Stimulated activated CD4-positive, alpha-beta T cell treated with anti-CD3 and anti-CD28 coated beads, Interleukin-12 subunit alpha, Interleukin-12 subunit beta, amount 100 ng/mL, for 48 hours (primary cell): ENCODE data around the gene STRIP1.

Experiments
- DNase-seq, 3 donors: peaks; one replicate each; pipeline ENCODE4 v3.0.0-alpha.2; 2020; ENCODE audit warnings: low read depth in 2 of 3, low spot score in 1 of 3

The STRIP1 gene

DNA sequence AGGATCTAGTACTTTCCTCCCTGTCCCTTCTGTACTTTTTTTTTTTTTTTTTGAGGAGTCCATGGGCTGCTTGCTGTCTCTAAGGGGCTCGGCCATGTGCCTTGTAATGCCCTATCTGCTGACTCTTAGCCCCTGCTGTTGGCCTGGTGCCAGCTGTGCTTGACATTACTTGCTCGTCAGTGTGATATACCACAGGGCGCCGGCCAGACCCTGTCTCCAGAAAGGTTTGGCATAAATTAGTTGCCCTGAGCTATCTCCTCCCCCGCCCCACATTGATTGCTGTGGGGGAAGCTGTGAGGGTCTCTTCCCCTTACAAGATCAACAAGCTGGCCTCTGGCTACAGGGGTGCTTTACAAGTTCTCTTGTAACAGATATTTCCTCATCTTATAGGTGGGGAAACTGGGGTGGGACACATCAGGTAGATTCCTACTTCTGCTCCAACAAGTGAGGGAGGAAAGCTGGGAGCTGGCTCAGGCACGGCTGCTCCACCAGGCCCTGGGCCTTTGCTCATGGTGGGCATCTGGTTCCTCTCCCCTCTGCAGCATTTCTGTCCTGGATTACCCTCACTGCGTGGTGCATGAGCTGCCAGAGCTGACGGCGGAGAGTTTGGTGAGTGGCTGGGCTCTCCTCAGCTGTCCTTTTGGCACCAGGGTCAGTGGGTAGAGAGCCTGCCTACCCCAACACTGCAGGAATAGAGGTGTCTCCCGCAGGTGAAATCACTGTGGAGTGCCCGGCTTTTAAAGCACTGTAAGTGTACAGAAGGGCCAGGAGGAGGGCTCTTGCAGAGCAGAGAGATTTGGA, 15.6 kb downstream of the STRIP1 start:
- no peak for DNase-seq

DNA sequence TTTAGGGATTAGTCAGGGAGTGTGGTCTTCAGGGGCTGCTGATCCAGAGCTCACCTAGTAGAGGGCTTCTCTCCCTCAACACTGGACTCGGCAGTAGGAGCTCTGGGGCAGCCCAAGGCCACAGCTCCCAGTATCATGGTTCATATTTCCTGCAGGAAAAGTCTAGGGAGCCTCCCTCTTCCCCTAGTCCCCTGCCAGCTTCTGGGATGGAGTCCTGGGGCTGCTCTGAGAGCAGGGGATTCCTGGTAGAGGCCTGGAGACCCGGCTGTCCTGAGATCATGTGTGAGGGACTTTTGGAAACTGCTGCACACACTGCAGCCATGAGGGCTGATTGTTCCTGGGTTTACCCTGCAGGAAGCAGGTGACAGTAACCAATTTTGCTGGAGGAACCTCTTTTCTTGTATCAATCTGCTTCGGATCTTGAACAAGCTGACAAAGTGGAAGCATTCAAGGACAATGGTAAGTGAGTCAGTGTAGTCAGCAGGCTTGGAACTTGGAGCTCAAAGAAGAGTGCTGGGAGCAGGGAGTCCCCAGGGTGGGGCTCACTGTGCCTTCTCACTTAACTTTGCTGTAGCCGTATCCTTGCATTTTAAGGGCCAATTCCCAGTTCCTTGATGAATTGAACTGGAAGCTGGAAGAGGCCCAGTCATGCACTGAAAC, 16.3 kb downstream of the STRIP1 start:
- DNase-seq: no peak

GRCh38 chr1:110051262-110051648, 16.8 kb downstream of the STRIP1 start:
- no peak for DNase-seq

DNA sequence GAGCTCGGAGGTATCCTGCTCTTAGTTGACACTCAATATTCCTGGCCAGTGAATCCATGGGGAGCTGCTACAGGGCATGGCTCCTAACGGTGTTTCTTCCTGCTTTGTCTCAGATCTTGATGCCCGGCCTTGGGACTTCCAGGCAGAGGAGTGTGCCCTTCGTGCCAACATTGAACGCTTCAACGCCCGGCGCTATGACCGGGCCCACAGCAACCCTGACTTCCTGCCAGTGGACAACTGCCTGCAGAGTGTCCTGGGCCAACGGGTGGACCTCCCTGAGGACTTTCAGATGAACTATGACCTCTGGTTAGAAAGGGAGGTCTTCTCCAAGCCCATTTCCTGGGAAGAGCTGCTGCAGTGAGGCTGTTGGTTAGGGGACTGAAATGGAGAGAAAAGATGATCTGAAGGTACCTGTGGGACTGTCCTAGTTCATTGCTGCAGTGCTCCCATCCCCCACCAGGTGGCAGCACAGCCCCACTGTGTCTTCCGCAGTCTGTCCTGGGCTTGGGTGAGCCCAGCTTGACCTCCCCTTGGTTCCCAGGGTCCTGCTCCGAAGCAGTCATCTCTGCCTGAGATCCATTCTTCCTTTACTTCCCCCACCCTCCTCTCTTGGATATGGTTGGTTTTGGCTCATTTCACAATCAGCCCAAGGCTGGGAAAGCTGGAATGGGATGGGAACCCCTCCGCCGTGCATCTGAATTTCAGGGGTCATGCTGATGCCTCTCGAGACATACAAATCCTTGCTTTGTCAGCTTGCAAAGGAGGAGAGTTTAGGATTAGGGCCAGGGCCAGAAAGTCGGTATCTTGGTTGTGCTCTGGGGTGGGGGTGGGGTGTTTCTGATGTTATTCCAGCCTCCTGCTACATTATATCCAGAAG, 19.4 kb downstream of the STRIP1 start:
- DNase-seq: peak; percentile 38 to 72 (median 54)

DNA sequence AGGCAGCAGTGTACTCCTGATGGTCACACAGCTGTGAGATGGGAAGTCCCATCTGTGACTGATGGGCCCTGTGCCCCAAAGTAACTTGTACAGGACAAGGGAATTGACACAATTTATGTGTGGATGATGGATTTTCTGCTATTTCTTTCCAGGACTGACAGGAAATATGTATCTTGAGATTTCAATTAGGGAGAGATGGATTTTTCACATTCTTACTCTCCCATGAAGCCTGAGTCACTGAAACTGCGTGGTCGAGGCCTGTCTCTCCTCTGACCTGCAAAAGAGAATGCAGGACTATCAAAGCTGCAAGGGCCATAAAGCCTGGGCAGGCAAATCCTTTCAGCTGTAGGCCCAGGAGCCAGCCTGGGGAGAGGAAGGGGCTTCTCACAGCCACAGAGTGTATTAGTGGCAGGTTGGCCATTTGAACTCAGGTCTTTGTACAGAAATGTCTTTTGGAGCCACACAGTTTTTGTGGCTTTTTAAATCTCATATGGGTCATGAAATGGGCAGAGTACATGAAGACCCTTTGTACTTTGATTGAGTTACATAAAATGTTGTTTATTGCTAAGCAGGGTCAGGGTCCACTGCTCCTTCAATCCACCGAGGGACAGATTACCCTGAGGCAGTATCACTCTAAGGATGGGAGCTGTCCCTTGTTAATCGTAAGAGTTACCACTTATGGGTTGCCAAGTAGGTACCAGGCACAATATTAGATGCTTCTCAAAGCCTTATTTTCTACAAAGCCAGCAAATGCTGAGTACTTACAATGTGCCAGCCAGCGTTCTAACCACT, 21.3 kb downstream of the STRIP1 start:
- no peak for DNase-seq

GRCh38 chr1:110056285-110056683, 21.9 kb downstream of the STRIP1 start:
- DNase-seq: no peak

- DNase-seq: no peak
Observed at GRCh38 chr1:110056776-110057175, 22.4 kb downstream of the STRIP1 start.

GRCh38 chr1:110057963-110058518, 23.6 kb downstream of the STRIP1 start:
- no peak for DNase-seq

GRCh38 chr1:110058591-110058990, 24.2 kb downstream of the STRIP1 start:
- DNase-seq: no peak

DNA sequence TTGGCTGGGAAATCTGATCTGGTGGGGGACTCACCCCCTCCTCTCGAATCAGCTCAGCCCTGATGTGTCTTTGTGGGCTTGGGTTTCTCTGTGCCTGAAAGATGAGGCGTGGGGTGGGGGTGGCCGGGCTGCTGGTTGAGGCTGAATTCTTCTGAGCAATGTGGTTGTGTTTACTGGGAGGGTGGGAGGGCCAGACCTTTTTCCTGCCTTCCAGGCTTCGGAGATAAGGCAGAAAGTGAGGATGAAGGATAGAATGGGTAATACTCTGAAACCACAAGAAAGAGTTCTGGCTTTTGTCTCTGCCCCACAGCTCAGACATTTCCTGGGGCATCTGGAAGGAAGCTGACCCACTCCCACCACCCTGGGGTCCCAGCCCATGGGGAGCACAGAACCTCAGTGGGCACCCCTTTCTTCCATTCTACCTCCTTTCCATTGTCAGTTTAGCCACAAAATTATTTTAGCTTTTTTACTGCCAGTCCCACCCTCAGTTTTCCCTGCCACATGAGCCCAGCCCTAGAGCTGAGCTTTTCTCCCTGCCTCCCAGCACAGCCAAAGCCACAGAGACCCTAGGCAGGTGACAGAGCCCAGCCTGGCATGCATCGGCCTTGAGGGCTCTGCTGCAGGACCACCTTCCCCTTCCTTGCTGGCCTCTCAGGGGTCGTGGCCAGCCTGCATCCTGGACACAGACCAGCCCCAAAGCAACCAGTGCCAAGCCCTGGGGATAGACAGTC, 24.9 kb downstream of the STRIP1 start:
- no peak for DNase-seq

DNA sequence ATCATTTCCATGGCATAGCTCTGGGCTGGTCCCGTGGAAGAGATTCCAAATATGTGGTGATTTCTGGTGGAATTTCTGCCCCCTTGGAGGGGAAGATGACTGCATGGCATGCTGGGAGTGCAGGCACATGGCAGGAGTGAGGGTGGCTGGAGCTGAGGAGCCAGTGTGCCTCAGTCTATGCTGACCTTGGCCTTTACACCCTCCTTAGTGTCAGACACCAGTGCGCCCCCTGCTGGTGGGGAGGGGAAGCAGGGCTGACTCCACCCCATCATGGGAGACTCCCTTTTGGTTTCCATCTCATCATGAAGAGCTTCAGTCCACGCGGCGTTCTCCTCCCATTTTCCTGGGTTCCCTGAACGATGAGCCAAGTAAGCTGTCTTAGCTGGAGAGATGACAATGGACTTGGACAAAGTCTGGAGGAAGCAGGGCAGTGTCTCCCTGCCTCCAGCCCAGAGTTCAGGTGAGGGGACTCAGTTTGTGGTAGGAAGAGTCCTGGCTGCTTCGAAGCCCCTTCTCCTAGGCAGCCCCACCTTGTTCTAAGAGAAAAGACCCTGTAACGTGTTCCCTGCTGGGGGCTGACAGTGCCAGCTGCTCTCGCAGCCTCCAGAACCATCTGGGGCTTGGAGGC, 25.7 kb downstream of the STRIP1 start:
- peak; percentile 66 to 79 (median 73) for DNase-seq

GRCh38 chr1:110060662-110061060, 26.2 kb downstream of the STRIP1 start:
- DNase-seq: no peak

- DNase-seq: no peak
Observed at GRCh38 chr1:110061341-110061740, 26.9 kb downstream of the STRIP1 start.

DNA sequence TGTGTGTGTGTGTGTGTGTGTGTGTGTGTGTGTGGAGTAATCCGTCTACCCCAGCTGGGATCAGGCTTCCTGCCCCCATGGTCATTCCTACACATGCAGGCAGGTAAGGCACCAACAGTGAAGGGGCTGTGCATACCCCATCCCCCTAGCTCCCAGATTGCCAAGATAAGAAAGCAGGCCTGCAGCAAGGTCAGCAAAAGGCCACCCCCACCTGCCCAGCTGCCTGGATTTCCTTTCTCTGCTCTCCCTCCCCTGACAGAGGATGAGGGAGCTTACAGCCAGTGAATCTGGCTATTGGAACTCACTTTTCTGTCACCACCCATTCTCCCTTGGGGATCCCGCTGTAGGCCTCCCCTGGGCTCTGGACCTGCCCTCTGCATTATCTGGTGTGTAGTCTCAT, 28.2 kb downstream of the STRIP1 start:
- DNase-seq: no peak

DNA sequence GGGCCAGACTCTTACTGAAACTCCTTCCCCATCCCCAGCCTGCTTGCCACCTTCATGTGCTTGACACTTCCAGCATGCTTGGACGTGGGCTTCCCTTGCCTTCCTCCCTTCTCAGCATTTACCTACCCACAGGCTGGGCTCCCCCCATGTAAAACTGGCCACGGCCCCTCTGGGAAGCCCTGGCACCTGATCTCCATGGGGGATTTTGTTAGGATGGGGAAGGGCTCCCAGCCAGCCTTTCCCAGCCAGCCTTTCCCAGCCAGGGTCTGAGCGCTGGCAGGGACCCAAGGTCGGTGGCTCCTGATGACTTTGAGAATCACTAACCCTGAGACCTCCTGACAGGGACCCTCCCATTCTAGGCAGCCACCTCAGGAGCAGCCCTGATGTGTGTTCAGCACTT, 29.4 kb downstream of the STRIP1 start:
- no peak for DNase-seq

GRCh38 chr1:110064576-110065337, 30.3 kb downstream of the STRIP1 start:
- no peak for DNase-seq

DNA sequence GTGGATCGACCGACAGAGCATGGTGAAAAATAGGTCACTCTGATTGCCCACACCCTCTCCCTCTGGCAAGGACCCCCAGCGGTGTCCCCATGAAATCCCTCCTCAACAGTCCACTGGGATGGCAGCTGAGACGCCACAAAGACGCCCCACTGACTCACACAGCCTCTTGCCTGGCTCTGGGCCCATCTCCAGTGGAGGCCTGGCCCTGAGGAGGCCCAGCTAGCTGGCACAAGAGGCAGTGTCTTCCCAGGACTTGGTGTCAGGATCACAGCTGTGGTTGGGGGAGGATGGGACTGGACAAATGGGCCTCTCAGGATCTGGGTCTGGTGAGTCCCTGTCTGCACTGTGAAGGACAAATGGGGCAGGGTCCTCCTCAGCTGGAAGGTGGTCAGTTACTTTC, 31.4 kb downstream of the STRIP1 start:
- no peak for DNase-seq

GRCh38 chr1:110067479-110067892, 33.1 kb downstream of the STRIP1 start:
- no peak for DNase-seq
